Mesendoderm (in vitro differentiated cells): ENCODE measurements around the gene ARHGDIA.
A peak's percentile ranks its signal among the peaks of the same experiment; 100 is the strongest.

ENCODE experiments used
- DNase-seq: peaks from one replicate; pipeline ENCODE4 v3.0.0; 2013
- H2AK5ac ChIP-seq: 2 replicates; pipeline ENCODE4 v1.6.1; 2013; ENCODE audit warnings: low read length, inconsistent platforms
- H2BK120ac ChIP-seq: 2 replicates; pipeline ENCODE4 v1.6.1; 2013; ENCODE audit warnings: low read depth, mild to moderate bottlenecking, low read length, moderate library complexity, mixed read lengths
- H2BK15ac ChIP-seq: replicated peaks from 2 replicates; pipeline ENCODE4 v1.6.1; 2013; ENCODE audit warnings: low read depth, mild to moderate bottlenecking, moderate library complexity
- H2BK5ac ChIP-seq: 2 replicates; pipeline ENCODE4 v1.6.1; 2013; ENCODE audit warnings: low read length, inconsistent platforms
- H3K18ac ChIP-seq: 2 replicates; pipeline ENCODE4 v1.6.1; 2013; ENCODE audit warnings: mild to moderate bottlenecking, low read length, mixed read lengths
- H3K23ac ChIP-seq: one replicate; pipeline ENCODE4 v1.6.1; 2013; ENCODE audit warnings: low read length
- H3K27ac ChIP-seq: 2 replicates; pipeline ENCODE4 v1.5.1; 2013; ENCODE audit warnings: low read depth, mild to moderate bottlenecking, inconsistent platforms, low read length, moderate library complexity
- H3K27me3 ChIP-seq: 2 replicates; pipeline ENCODE4 v1.6.1; 2013; ENCODE audit warnings: low read length, control low read depth, mild to moderate bottlenecking, inconsistent platforms; ENCODE audit not compliant: insufficient read depth, poor library complexity
- H3K36me3 ChIP-seq: 2 replicates; pipeline ENCODE4 v1.6.1; 2013; ENCODE audit warnings: low read length, inconsistent platforms; ENCODE audit not compliant: control insufficient read depth, insufficient read depth
- H3K4ac ChIP-seq: one replicate; pipeline ENCODE4 v1.6.1; 2013; ENCODE audit warnings: low read depth, mild to moderate bottlenecking, low read length, moderate library complexity
- H3K4me1 ChIP-seq: 2 replicates; pipeline ENCODE4 v1.6.1; 2013; ENCODE audit warnings: low read depth, low read length, inconsistent platforms; ENCODE audit not compliant: control insufficient read depth
- H3K4me2 ChIP-seq: 2 replicates; pipeline ENCODE4 v1.6.1; 2013; ENCODE audit warnings: low read length
- H3K4me3 ChIP-seq: 2 replicates; pipeline ENCODE4 v1.5.1; 2013; ENCODE audit warnings: mild to moderate bottlenecking, low read length
- H3K56ac ChIP-seq: one replicate; pipeline ENCODE4 v1.6.1; 2013; ENCODE audit warnings: low read length
- H3K79me1 ChIP-seq: 2 replicates; pipeline ENCODE4 v1.6.1; 2013; ENCODE audit warnings: low read length, inconsistent platforms
- H3K79me2 ChIP-seq: 2 replicates; pipeline ENCODE4 v1.6.1; 2013; ENCODE audit warnings: mild to moderate bottlenecking, low read length; ENCODE audit not compliant: control insufficient read depth, insufficient read depth
- H3K9ac ChIP-seq: 2 replicates; pipeline ENCODE4 v1.6.1; 2013; ENCODE audit warnings: low read length, inconsistent platforms
- H4K5ac ChIP-seq: one replicate; pipeline ENCODE4 v1.6.1; 2013; ENCODE audit warnings: low read length
- H4K8ac ChIP-seq: one replicate; pipeline ENCODE4 v1.6.1; 2013; ENCODE audit warnings: low read depth, mild to moderate bottlenecking, control low read depth, low read length, moderate library complexity
- WGBS: extraction: QIAGEN DNeasy Blood & Tissue Kit; methylation state at CpG from one replicate; pipeline ENCODE4 v1.1.7; 2013; ENCODE audit warnings: low lambda C conversion rate, missing lambda C conversion rate; ENCODE audit not compliant: insufficient coverage; ENCODE audit errors: extremely low coverage; 5-methylcytosine and 5-hydroxymethylcytosine counted together

Gene ARHGDIA

GRCh38 chr17:81877569-81877968 lies 6.4 kb upstream of the ARHGDIA start:
- H2BK5ac ChIP-seq, result no peak overlapping the region

GRCh38 chr17:81871387-81872230 lies 472 bp upstream of the ARHGDIA start:
- H3K27ac ChIP-seq, result peak overlapping the region; percentile 94
- WGBS, result no CpG with 5 or more reads among the region's 86 CpGs
- H2BK15ac ChIP-seq, result no peak overlapping the region
- peak; percentile 87 for DNase-seq
- peak overlapping the region; percentile 96 for H3K18ac ChIP-seq
- H4K5ac ChIP-seq, result no peak overlapping the region
- H3K4me2 ChIP-seq, result peak overlapping the region; percentile 92
- peak overlapping the region; percentile 100 for H3K4ac ChIP-seq
- no peaks in the 10 kb centered on the region for H3K27me3 ChIP-seq
- H2AK5ac ChIP-seq, result peak overlapping the region; percentile 93
- peak overlapping the region; percentile 100 for H3K23ac ChIP-seq
- H2BK120ac ChIP-seq, result peak overlapping the region; percentile 7
- peak overlapping the region; percentile 89 for H2BK5ac ChIP-seq
- peaks cover 8% of the 10 kb centered on the region for H3K79me2 ChIP-seq
- H3K36me3 ChIP-seq, result peaks cover 2% of the 10 kb centered on the region
- peak overlapping the region; percentile 95 for H3K9ac ChIP-seq
- H4K8ac ChIP-seq, result no peak overlapping the region
- H3K79me1 ChIP-seq, result peaks cover 5% of the 10 kb centered on the region
- peak overlapping the region; percentile 89 for H3K4me3 ChIP-seq
- H3K4me1 ChIP-seq, result no peaks in the 10 kb centered on the region
- peak overlapping the region; percentile 98 for H3K56ac ChIP-seq

More at GRCh38 chr17:81877569-81877968, 6.4 kb upstream of the ARHGDIA start:
- Histone ChIP-seq H4K5ac (no peak overlapping the region), H2BK15ac (no peak overlapping the region), H3K79me1 (no peaks in the 10 kb centered on the region), H3K4me2 (no peak overlapping the region), H4K8ac (no peak overlapping the region), H3K36me3 (no peaks in the 10 kb centered on the region), H3K27me3 (no peaks in the 10 kb centered on the region), H3K4me1 (no peaks in the 10 kb centered on the region), H3K4ac (no peak overlapping the region), H3K56ac (no peak overlapping the region), H2BK120ac (no peak overlapping the region), H3K4me3 (no peak overlapping the region), H3K18ac (no peak overlapping the region), H2AK5ac (no peak overlapping the region), H3K79me2 (no peaks in the 10 kb centered on the region), H3K9ac (no peak overlapping the region), H3K27ac (no peak overlapping the region), H3K23ac (no peak overlapping the region)
- no peak for DNase-seq
- WGBS, result no CpG with 5 or more reads among the region's 5 CpGs

GRCh38 chr17:81870131-81870980 lies 781 bp downstream of the ARHGDIA start:
- Histone ChIP-seq H3K9ac (peak overlapping the region; percentile 97), H2BK120ac (peak overlapping the region; percentile 28), H2AK5ac (peak overlapping the region; percentile 58), H4K5ac (no peak overlapping the region), H3K79me2 (peaks cover 8% of the 10 kb centered on the region), H3K4ac (peak overlapping the region; percentile 97), H4K8ac (peak overlapping the region; percentile 43), H2BK5ac (no peak overlapping the region), H3K23ac (peak overlapping the region; percentile 89), H2BK15ac (no peak overlapping the region), H3K27ac (peak overlapping the region; percentile 95), H3K4me1 (no peaks in the 10 kb centered on the region), H3K36me3 (peaks cover 2% of the 10 kb centered on the region), H3K18ac (peak overlapping the region; percentile 82), H3K4me2 (peak overlapping the region; percentile 61), H3K4me3 (peak overlapping the region; percentile 86), H3K56ac (peak overlapping the region; percentile 96), H3K79me1 (peaks cover 6% of the 10 kb centered on the region), H3K27me3 (no peaks in the 10 kb centered on the region)
- DNase-seq, result peak; percentile 64
- no CpG with 5 or more reads among the region's 65 CpGs for WGBS

GRCh38 chr17:81869221-81870130 lies 1.7 kb downstream of the ARHGDIA start:
- no peak overlapping the region for H4K5ac ChIP-seq
- whole genome bisulfite sequencing, result no CpG with 5 or more reads among the region's 52 CpGs
- H2BK15ac ChIP-seq, result no peak overlapping the region
- H3K79me2 ChIP-seq, result peaks cover 8% of the 10 kb centered on the region
- peak overlapping the region; percentile 86 for H3K23ac ChIP-seq
- H2BK120ac ChIP-seq, result no peak overlapping the region
- no peak overlapping the region for H3K4me3 ChIP-seq
- H3K18ac ChIP-seq, result no peak overlapping the region
- no peaks in the 10 kb centered on the region for H3K27me3 ChIP-seq
- peak overlapping the region; percentile 97 for H3K9ac ChIP-seq
- H3K4me1 ChIP-seq, result no peaks in the 10 kb centered on the region
- H3K27ac ChIP-seq, result peak overlapping the region; percentile 95
- H2AK5ac ChIP-seq, result no peak overlapping the region
- DNase-seq, result peak; percentile 70
- H3K4me2 ChIP-seq, result peak overlapping the region; percentile 61
- no peak overlapping the region for H4K8ac ChIP-seq
- peak overlapping the region; percentile 96 for H3K56ac ChIP-seq
- peaks cover 2% of the 10 kb centered on the region for H3K36me3 ChIP-seq
- H2BK5ac ChIP-seq, result no peak overlapping the region
- no peak overlapping the region for H3K4ac ChIP-seq
- peaks cover 6% of the 10 kb centered on the region for H3K79me1 ChIP-seq

GRCh38 chr17:81868674-81869220 lies 2.4 kb downstream of the ARHGDIA start:
- peak; percentile 89 for DNase-seq
- Histone ChIP-seq H3K36me3 (peaks cover 2% of the 10 kb centered on the region), H3K4ac (no peak overlapping the region), H3K9ac (peak overlapping the region; percentile 36), H3K4me2 (no peak overlapping the region), H4K5ac (no peak overlapping the region), H3K79me1 (peaks cover 13% of the 10 kb centered on the region), H2BK15ac (no peak overlapping the region), H3K18ac (no peak overlapping the region), H3K4me3 (no peak overlapping the region), H4K8ac (no peak overlapping the region), H3K27me3 (no peaks in the 10 kb centered on the region), H3K56ac (peak overlapping the region; percentile 37), H2BK120ac (no peak overlapping the region), H3K4me1 (no peaks in the 10 kb centered on the region), H3K79me2 (peaks cover 11% of the 10 kb centered on the region), H3K23ac (peak overlapping the region; percentile 86), H2AK5ac (no peak overlapping the region), H2BK5ac (no peak overlapping the region), H3K27ac (peak overlapping the region; percentile 65)
- WGBS, result no CpG with 5 or more reads among the region's 30 CpGs
